Hindlimb muscle (tissue), 1 donor: ENCODE results near the gene MRPS6. TPM values are rescaled to one million over a fixed set of nuclear protein-coding genes. Genes with fewer than 3 reads are reported as not detected.

Experiments
- DNase-seq: peaks from one replicate; pipeline ENCODE4 v3.0.0-alpha.2; 2013
- polyA plus RNA-seq: library from polyadenylated mRNA; unstranded; fragments of 120-200 nt; gene quantifications from one replicate; pipeline ENCODE4 v1.2.1, GENCODE V29; 2013; ENCODE audit not compliant: insufficient read length

The MRPS6 gene
- polyA plus RNA-seq, 1 donor: 36.9 TPM

DNA sequence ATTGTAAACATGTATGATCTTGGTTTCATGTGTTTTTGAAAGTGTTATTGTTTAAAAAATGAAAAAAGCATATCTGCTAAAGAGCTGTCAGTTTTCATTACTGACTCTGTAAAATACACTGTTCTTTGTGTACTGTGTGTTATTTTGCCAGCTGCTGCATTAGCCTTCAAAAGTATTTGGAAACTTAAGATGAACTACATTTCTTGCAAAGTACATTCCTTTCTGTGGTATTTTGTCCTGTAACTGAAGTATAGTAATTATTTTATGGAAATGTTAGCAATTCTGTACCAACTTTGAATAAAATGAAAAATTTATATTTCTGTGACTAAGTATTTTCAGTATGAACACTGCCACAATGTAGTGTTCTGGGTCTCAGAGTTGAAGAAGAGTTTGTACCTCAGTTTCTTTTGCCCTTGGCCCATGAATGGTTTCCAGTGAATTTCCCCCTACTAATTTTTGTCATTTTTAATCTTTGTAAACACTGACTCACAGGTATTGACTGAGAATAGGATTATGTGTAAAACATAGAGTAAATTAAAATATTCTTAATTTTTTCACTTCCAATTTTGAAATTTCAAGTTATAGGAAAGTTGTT, 32.7 kb downstream of the MRPS6 start:
- no peak for DNase-seq

DNA sequence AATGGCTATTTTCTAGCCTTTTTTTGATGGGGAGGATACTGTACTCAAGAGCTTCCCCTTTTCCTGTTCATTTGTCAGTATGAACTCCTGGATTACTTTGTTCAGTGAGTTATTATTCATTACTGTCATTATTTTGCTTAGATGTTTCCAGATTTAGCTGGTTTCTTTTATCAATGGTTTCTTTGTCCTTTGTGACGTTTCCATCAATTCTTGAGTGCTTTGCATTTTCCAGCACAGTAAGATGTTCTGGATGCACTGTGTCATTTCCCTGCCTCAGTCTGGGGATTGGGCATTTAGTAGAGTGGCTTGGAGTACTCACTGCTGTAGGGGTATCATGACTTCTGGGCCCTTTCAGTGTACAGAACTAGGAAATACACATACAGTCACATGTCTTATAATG, 34.2 kb downstream of the MRPS6 start:
- DNase-seq: no peak

DNA sequence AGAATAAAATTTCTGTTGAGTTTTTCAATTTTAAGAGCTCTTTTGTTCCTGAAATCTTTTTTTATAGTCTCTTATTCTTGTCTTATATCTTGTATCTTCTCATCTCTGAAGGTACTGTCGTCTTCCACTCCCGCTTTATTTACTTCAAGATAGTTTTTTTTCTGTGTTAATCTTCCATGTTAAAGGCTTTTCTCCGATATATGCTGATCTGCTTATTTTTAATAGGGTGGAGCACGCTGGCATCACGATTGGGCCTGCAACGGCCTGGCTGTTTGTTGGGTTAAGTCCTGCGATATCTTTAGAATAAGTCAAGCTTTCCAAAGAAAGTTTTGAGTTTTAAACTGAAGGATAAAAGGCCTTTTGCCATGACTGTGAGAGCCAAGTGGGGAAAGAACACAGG, 35.7 kb downstream of the MRPS6 start:
- no peak for DNase-seq

DNA sequence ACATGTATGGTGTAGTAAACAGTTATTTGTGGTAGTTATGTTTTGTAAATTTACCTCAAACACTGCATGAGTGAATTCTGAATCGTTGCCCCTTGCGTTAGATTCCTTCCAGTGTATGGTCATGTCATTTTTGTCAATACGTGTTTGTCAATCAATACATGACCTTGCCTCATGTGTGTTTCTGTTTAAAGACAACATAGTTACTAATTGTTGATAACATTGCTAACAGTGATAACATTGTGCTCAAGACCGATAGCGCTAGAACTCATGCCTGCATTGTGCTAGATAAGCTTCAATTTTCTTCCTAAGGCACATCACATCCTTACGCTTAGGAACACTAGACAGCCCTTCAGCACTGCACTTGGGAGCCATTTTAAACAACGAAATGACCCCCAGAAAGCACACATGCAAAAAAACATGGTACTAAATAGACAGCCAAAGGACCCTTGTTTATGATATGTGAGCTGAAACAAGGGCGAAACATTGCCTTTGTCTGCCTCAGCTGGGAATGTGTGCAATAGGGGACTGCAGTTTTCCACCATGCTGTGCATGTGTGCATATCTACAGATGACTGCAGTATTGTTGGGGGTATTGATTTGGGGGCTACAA, 37.3 kb downstream of the MRPS6 start:
- DNase-seq: no peak

DNA sequence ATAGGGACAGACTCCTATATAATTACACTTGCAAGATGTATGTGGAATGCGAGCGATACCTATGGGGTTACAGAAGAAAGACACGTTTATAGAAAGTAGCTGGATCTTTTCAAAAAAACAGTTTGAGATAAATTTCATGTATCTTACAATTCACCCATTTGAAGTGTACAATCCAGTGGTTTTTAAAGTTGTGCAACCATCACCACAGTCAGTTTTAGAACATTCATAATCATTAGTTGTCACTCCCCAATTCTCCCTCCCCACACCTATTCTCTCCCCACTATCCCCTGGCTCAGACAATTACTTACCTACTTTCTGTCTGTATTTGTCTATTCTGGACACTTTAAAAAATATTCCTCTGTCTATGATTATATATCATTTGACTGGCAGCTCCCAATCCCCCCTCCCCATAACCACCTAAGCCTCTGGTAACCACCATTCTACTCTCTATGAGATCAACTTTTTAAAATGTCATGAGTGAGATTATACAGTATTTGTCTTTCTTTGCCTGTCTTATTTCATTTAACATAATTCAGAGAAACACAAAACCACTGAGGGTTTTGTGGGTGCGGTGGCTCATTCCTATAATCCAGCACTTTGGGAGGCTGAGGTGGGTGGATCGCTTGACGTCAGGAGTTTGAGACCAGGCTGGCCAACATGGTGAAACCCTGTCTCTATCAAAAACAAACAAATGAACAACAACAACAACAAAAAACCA, 39.1 kb downstream of the MRPS6 start:
- no peak for DNase-seq

DNA sequence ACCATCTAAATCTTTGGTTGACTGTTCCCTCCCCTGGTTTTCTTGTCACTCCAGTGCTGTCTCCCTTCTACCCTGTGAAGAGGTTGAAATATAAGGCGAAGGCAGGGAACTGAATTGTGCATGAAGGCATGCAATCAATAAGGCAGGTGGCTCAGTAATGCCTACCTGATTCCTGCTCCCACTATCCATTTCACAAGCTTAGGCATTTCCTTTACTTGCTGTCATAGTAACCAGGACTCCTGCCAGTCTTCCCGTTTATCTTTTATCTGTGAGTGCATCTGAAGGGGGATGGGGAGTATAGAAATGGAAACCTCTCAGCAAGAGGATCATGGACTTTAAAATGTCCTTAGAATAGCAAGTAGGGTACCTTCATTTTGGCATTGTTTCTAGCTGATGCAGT, 40.5 kb downstream of the MRPS6 start:
- DNase-seq: no peak

DNA sequence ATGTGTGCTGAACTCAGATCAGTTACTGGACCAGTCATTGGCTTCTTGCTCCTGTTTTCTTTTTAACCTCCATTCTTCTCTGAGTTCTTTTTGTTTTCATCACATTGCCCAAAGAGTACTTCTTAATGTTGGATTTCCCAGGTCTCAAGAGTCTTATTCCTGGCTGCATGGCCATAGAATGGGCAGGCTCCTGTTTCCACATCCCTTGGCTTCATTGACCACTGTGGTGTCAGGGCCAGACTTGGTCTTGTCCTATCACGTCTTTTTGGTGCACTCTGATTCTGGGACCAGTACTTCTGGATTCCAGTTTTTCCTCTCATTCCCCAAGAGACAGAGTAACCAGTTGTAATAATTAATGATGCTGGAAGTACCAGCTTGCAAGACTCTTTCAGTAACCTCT, 41.8 kb downstream of the MRPS6 start:
- DNase-seq: no peak

DNA sequence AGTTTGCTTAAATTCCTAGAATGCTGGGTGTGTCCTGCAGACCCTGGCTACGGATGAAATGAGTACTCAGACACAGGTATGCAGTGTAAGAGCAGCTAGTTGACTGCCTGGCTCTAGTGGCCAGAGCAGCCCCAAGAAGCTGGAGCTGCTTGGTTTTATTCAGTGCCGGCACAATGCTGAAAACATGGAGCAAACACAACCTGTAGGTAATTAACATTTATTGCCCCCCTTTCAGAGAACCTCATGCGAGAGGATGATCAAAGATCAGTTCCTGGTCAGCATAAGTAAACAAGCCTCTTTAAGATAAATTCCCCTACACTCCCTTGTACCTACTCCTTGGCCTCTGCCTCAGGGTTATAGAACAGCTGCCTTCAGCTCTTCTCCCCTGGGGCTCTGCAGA, 43.2 kb downstream of the MRPS6 start:
- DNase-seq: no peak

DNA sequence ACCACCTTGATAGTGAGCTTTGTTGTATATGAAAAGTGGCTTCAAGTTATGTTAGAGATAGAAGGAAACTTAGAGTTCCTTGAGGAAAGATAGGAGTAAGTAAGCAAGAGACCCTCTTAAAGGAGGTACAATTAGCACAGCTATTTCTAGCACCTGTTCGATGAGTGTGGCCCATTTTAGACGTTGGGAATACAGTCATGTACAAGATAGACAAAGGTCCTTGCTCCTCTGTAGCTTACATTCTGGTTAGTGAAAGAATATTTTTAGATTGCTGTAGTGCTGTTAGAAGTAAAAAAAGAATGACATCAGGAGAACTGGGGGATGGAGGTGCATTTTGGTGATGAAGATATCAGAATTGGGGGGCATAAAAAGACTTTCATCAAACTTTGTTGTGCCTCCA, 47.5 kb downstream of the MRPS6 start:
- no peak for DNase-seq

DNA sequence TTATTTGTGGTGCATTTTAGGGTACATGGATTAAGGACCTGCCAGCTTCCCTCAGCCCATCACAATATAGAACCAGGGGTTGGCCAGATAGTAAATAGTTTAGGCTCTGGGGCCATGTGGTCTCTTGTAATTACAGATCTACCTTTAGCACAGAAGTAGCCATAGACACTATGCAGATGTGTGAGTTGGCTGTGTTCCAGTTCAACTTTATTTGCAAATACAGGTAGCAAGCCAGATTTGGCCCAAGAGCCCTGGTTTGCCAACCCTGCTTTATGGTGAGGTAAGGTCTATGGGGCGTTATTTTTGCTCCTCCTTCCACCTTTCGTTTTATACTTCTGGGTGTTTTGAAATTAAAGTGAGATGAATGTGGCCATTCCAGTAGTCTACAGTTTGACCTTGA, 48.7 kb downstream of the MRPS6 start:
- no peak for DNase-seq

DNA sequence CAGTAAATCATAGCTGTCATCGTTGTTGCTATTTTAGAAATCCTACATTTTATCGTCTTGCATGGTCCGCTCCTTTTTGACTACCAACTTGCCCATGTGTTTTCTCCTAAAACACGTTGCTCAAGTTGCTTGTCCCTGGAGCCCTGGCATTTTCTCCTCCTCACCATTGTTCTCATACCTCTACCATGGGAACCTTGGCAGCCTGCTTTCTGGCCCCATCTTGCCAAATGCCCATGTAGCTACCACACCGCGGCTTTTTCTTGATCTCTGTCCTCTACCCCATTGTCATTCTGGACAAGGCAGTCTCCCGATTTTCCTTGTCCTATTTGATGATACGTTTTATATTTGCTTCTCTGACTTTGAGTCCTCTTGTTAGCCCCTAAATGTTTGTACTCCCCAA, 50.2 kb downstream of the MRPS6 start:
- DNase-seq: no peak

DNA sequence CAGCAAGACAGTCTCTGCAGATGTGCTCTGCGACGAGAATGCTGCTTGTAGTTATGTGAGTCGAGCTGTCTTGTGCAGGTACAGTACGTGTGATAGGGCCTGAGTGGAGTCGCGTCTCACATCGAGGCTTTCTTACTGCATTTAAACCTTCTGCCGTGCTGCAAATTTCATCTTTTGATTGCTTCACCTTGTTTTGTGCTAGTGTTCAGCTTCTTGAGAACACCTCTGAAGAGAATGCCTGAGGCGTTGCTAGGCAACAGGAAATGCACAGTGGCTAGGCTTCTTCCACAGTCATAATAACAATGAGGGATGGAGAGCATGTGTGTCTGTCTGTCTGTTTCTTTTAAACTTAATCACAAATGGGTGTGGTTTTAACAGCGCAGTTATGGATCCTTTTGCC, 52.9 kb downstream of the MRPS6 start:
- no peak for DNase-seq

DNA sequence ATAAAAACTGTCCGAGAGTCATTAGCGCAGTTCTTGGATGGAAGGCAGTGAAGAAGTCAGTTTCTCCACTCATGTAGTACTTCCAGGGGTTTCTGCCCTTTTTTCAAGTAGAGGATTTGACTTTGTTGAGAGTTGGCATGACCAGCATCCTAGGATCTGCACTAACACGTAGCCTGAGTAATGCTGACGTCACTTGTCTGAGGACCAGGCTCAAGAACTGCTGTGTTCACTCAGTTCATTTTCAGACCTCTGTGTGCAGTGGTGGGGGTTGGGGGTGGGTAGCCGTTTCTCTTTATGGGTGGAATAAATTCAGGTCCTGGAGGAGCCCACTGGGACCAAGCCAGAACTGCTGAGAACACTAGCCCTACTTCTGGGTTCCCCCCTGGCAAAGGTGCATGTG, 53.3 kb downstream of the MRPS6 start:
- no peak for DNase-seq

DNA sequence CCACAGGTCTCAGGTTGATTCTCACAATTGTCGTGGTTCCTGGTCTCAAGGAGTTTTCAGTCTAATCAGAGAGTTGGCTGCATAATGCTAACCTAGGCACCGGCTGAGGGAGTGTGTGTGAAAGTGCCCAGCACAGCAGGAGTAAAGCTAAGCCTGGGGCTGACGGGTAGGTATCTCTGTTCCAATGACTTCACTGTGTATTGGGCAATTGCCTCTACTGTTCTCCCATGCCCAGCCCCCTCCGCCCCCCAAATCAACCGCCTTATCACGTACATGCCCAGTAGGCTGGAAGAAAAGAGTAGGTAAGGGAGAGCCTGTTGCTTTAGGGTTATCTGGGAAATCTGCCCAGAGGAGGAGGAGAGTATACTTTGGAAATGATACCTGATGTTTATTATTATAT, 54.7 kb downstream of the MRPS6 start:
- DNase-seq: no peak

DNA sequence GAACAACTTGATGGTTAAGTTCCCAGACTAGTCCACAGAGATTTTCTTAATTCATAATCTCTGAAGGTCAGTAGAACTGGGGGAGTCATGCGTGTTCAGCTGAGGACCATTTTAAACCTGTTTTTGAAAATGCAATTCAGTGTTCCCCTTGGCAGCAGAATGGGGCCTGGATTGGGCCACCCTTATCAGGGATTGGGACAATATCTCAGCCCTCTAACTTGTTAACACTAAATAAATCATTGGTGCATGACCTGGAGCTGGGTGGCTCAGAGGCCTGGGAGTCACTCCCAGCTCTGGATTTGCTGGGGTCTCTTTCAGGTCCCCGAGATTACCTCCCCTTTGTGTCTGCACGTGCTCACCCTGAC, 55.3 kb downstream of the MRPS6 start:
- no peak for DNase-seq

DNA sequence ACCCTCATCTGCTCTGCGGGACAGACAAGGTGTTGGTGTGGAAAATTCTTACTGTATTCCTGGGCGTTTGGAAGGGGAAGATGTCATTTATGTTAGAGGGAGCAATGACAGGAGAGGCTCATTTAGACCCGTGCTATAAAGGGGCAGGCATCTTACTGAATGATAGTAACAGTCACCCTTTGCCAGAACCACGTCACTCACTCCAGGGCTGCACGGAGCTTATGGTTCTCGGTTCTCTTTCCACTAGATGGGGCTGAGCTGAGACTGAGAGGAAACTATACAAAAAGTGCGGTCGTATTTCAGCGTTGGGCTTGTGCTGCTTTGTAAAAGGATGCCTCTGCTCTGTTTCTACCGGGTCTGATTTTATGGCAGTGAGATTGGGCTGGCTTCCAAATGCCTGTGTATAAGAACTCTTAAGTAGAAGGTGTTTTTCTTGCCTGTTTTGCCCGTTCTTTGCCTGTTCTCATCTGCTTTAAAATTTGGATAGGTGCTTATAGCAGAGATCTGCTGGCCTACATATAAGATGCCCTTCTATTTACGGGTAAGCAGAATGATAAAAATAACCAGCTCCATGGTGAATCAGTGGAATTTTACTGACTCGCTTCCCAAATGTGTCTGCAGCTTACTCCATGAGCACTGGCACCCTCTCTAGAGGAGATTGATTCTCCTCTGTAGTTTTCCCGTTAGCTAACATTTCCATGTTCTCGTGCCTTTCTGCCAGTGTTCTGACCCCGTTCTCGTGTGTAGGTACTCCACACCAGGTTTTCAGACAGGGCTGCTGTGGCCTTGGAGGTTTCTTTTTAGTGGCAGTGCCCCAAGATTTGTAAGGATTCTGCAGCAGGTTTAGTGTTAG, 55.9 kb downstream of the MRPS6 start:
- peak; percentile 82 for DNase-seq

DNA sequence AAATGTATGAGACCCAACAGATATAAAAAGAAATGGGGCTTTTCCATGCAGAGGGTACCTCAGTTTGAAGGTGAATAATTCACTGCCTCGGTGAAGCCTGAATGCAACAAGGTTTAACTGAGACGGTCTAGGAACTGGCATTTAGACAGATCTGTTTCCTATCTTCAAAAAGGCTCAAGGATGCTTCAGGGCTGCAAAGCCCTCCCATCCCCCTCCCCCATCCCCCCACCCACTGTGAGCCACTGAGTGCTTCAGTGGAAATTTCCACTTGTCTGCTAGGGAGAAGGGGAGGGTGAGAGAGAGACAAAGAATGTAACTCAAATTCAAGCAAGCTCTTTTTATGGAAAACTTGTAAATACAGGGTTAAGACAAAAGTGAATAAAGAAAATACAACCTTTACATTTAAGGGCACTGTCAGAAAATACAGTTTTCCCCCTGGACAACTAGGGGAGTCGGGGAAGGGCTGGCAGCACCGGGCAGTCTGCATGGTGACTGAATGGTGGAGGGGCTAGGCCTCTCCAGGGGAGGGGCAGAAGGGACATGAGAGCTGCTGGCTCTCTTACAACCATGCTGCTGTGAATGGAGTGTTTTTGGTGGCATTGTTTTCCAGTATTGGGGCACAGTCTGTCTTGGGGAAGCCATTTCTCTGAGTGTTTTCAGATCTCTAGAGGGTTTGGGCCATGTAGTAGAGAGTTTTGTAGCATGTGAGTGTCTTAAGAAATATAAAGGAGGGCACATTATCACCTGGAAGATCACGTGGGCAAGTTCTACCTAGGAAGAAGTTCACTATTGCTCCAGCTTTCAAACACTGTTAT, 56.7 kb downstream of the MRPS6 start:
- DNase-seq: peak; percentile 26

DNA sequence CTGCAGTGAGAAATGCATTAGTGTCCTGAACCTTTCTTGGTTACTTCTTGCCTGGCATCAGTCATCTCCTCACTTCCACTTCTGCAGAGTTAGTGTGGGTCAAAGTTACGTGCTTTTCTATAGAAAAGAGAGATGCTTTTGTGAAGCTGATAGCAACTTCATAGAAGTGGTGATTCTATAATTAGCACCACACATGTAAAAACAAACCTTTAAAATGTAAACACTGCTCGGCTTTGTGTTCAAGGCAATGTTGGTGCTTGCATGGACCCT, 57.3 kb downstream of the MRPS6 start:
- DNase-seq: no peak

DNA sequence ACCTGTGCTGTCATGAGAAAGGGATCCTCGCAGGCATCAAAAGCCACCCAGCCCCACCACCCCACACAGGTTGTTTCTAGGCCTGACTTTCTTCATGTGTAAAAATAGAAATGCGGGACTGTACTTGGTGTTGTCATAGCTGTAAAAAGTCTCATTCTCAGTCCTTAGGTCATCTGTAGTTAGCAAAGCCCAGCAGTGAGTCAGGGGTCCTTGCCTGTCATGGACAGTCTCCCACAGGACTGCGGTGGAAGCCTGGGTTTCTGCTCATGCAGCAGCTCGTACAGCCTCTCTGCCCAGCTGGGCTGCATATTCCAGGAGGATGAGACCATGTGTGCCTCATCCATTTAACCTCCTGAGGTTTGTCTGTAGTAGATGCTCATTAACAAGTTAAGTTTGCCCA, 58.2 kb downstream of the MRPS6 start:
- DNase-seq: no peak

DNA sequence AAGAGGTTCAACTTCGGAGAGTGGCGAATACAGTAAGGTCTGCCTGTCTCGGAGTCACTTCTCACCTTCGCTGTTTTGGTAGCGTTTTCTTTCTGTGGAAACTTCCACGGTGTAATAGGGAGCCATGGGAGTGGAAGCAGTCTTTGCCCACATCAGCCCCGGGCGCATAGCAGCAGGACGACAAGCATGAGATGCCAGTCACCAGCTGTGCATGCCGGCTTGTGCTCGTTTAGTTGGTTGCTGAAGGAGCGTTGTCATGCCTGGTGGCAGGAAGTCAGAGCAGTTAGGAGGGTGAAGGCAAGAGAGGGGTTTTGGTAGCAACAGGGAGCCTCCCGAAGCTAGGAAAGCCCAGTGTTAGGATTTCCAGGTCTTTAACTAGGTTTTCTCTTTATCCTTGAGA, 58.8 kb downstream of the MRPS6 start:
- DNase-seq: no peak

DNA sequence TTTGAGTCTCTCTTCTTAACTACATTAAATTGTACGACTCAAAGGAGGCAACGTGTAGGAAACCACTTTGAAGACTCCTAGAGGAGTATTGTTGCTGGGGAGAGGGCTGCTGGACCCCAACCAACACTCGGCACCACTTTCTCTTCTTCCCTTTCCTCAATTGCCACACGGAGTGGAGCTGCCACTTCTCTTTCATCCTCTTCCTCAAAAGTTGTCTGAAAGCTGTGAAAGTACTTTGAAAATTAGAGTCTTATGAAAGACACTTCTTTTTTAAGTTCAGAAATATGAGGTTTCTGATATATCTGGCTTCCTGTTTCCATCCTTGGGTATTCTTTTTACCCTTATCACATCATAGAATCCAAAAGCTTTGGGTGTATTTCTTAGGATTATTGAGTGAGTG, 59.5 kb downstream of the MRPS6 start:
- DNase-seq: no peak

DNA sequence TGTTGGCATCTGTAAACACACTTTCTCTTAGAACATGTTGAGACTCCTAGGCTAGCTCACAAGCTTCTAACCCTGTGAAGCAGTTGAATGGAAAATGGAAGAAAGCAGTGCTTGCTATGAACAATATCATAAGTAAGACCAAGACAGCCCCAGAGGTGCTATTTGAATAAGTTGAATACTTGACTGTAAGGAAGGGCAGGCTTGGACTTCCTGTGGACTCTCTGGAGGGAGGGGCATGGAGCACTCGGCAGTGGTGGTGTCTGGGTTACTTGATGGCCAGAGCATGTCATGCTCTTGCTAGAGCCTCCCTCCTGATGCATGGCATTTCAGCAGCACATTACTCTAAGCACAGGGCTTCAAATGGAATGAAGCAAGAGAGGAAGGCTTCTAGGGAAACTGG, 60.0 kb downstream of the MRPS6 start:
- no peak for DNase-seq

DNA sequence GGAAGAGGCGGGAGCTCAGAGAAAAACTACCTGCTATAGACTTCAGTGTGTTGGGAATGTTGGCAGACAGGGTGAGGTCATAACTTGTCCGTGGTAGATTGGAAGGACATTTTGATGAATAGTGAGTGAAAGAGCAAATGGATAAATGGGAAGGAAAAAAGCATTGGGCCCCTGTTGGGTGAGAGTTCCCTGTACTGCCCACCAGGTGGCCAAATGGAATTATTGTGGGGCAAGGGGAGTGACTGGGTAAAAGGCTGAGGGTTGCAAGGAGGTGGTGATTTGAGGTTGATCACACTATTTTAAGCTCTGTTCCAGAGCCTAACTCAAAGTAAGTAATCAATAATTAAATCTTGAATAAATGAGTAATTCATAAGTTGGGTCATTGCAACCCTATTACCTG, 60.4 kb downstream of the MRPS6 start:
- DNase-seq: no peak
